Measurements from ENCODE around the gene MYOM1. TPM values are rescaled to one million over a fixed set of nuclear protein-coding genes. Genes with fewer than 3 reads are reported as not detected.

MYOM1 gene
- total RNA-seq, 2 experiments from 2014 or later = 0.40 to 0.41 TPM

- H3K4me1 Mint-ChIP-seq (ENCODE audit: low read depth) = no peaks in the 10 kb centered on the region
These were observed 44.5 kb downstream of the MYOM1 start for GRCh38 chr18:3175195-3175758.

GRCh38 chr18:3172097-3172496 lies 47.7 kb downstream of the MYOM1 start:
- Mint-ChIP-seq H3K27ac (no peak overlapping the region), H3K36me3 (ENCODE audit: low read depth) (no peaks in the 10 kb centered on the region), H3K4me1 (ENCODE audit: low read depth) (no peaks in the 10 kb centered on the region), H3K9me3 (no peaks in the 10 kb centered on the region), H3K27me3 (ENCODE audit: low read depth) (no peaks in the 10 kb centered on the region), H3K4me3 (no peak overlapping the region)
- intact Hi-C loops (cut with micrococcal nuclease) = no loop called here
- DNase-seq = no peak
- CTCF ChIA-PET = interaction anchor here (0.6 to 1.4 kb wide), 4 partner anchors 8 to 345 kb away, joined by 3 to 5 read pairs (median 4); no protein-coding TSS in a partner anchor

More at GRCh38 chr18:3175195-3175758, 44.5 kb downstream of the MYOM1 start:
- CTCF ChIA-PET = no interaction called here
- Mint-ChIP-seq H3K9me3 (no peaks in the 10 kb centered on the region), H3K27me3 (ENCODE audit: low read depth) (no peaks in the 10 kb centered on the region), H3K27ac (no peak overlapping the region), H3K4me3 (no peak overlapping the region), H3K36me3 (ENCODE audit: low read depth) (no peaks in the 10 kb centered on the region)
- DNase-seq = no peak
- intact Hi-C loops (cut with micrococcal nuclease) = no loop called here

- Mint-ChIP-seq H3K27ac (no peak overlapping the region), H3K27me3 (ENCODE audit: low read depth) (no peaks in the 10 kb centered on the region), H3K4me3 (no peak overlapping the region), H3K4me1 (ENCODE audit: low read depth) (no peaks in the 10 kb centered on the region), H3K9me3 (no peaks in the 10 kb centered on the region), H3K36me3 (ENCODE audit: low read depth) (no peaks in the 10 kb centered on the region)
- no peak for DNase-seq
- intact Hi-C loops (cut with micrococcal nuclease) = no loop called here
- CTCF ChIA-PET = interaction anchor here (0.5 to 1.4 kb wide), 4 partner anchors 9 to 344 kb away, joined by 3 to 5 read pairs (median 4); no protein-coding TSS in a partner anchor
These were observed 48.1 kb downstream of the MYOM1 start for GRCh38 chr18:3171631-3172030.

- CTCF ChIA-PET = no interaction called here
- no peaks in the 10 kb centered on the region for H3K9me3 Mint-ChIP-seq
- H3K4me3 Mint-ChIP-seq = no peak overlapping the region
- no peak overlapping the region for H3K27ac Mint-ChIP-seq
- no peaks in the 10 kb centered on the region for H3K27me3 Mint-ChIP-seq (ENCODE audit: low read depth)
- no peaks in the 10 kb centered on the region for H3K4me1 Mint-ChIP-seq (ENCODE audit: low read depth)
- DNase-seq = no peak
- intact Hi-C loops (cut with micrococcal nuclease) = no loop called here
- H3K36me3 Mint-ChIP-seq (ENCODE audit: low read depth) = no peaks in the 10 kb centered on the region
These were observed 49.2 kb downstream of the MYOM1 start for GRCh38 chr18:3170441-3171161.

GRCh38 chr18:3164381-3164780 lies 55.4 kb downstream of the MYOM1 start:
- intact Hi-C loops (cut with micrococcal nuclease) = no loop called here

GRCh38 chr18:3163968-3164367 lies 55.8 kb downstream of the MYOM1 start:
- no peaks in the 10 kb centered on the region for H3K9me3 Mint-ChIP-seq
- H3K4me1 Mint-ChIP-seq (ENCODE audit: low read depth) = no peaks in the 10 kb centered on the region
- no peak overlapping the region for H3K4me3 Mint-ChIP-seq
- no peak overlapping the region for H3K27ac Mint-ChIP-seq
- DNase-seq = no peak
- CTCF ChIA-PET = interaction anchor here (0.7 to 1.4 kb wide), 3 partner anchors 29 to 238 kb away, joined by 3 to 6 read pairs (median 3); no protein-coding TSS in a partner anchor
- H3K27me3 Mint-ChIP-seq (ENCODE audit: low read depth) = no peaks in the 10 kb centered on the region
- intact Hi-C loops (cut with micrococcal nuclease) = no loop called here
- H3K36me3 Mint-ChIP-seq (ENCODE audit: low read depth) = peaks cover 5% of the 10 kb centered on the region

More at GRCh38 chr18:3164381-3164780, 55.4 kb downstream of the MYOM1 start:
- Mint-ChIP-seq H3K27me3 (ENCODE audit: low read depth) (no peaks in the 10 kb centered on the region), H3K36me3 (ENCODE audit: low read depth) (peaks cover 5% of the 10 kb centered on the region), H3K4me1 (ENCODE audit: low read depth) (no peaks in the 10 kb centered on the region), H3K27ac (no peak overlapping the region), H3K4me3 (no peak overlapping the region), H3K9me3 (no peaks in the 10 kb centered on the region)
- CTCF ChIA-PET = no interaction called here
- no peak for DNase-seq

- Mint-ChIP-seq H3K4me1 (ENCODE audit: low read depth) (no peaks in the 10 kb centered on the region), H3K9me3 (no peaks in the 10 kb centered on the region), H3K27me3 (ENCODE audit: low read depth) (no peaks in the 10 kb centered on the region), H3K27ac (no peak overlapping the region), H3K4me3 (no peak overlapping the region), H3K36me3 (ENCODE audit: low read depth) (peaks cover 5% of the 10 kb centered on the region)
- DNase-seq = no peak
- intact Hi-C loops (cut with micrococcal nuclease) = no loop called here
- CTCF ChIA-PET = interaction anchor here (0.6 to 1.0 kb wide), 3 partner anchors 11 to 443 kb away, joined by 3 read pairs; no protein-coding TSS in a partner anchor
These were observed 57.6 kb downstream of the MYOM1 start for GRCh38 chr18:3162181-3162580.

- no peaks in the 10 kb centered on the region for H3K9me3 Mint-ChIP-seq
- H3K27ac Mint-ChIP-seq = no peak overlapping the region
- no peaks in the 10 kb centered on the region for H3K27me3 Mint-ChIP-seq (ENCODE audit: low read depth)
- H3K4me3 Mint-ChIP-seq = no peak overlapping the region
- H3K36me3 Mint-ChIP-seq (ENCODE audit: low read depth) = peaks cover 5% of the 10 kb centered on the region
- CTCF ChIA-PET = no interaction called here
- intact Hi-C loops (cut with micrococcal nuclease) = loop anchor here (10.0 kb wide), 2 partner anchors 505 to 585 kb away; partner anchors contain the start of genes METTL4 and NDC80
- DNase-seq = no peak
- no peaks in the 10 kb centered on the region for H3K4me1 Mint-ChIP-seq (ENCODE audit: low read depth)
These were observed 59.9 kb downstream of the MYOM1 start for GRCh38 chr18:3159830-3160229.

GRCh38 chr18:3157606-3158005 lies 62.2 kb downstream of the MYOM1 start:
- H3K4me1 Mint-ChIP-seq (ENCODE audit: low read depth) = no peaks in the 10 kb centered on the region
- no peak for DNase-seq
- H3K27me3 Mint-ChIP-seq (ENCODE audit: low read depth) = no peaks in the 10 kb centered on the region
- intact Hi-C loops (cut with micrococcal nuclease) = loop anchor here (10.0 kb wide), 2 partner anchors 507 to 583 kb away; partner anchors contain the start of genes METTL4 and NDC80
- no peak overlapping the region for H3K27ac Mint-ChIP-seq
- H3K36me3 Mint-ChIP-seq (ENCODE audit: low read depth) = no peaks in the 10 kb centered on the region
- no peak overlapping the region for H3K4me3 Mint-ChIP-seq
- CTCF ChIA-PET = interaction anchor here (2.5 kb wide), 1 partner anchor 88 kb away, joined by 6 read pairs; no protein-coding TSS in a partner anchor
- H3K9me3 Mint-ChIP-seq = no peaks in the 10 kb centered on the region

GRCh38 chr18:3157086-3157485 lies 62.7 kb downstream of the MYOM1 start:
- intact Hi-C loops (cut with micrococcal nuclease) = loop anchor here (10.0 kb wide), 2 partner anchors 508 to 582 kb away; partner anchors contain the start of genes METTL4 and NDC80
- Mint-ChIP-seq H3K4me1 (ENCODE audit: low read depth) (no peaks in the 10 kb centered on the region), H3K9me3 (no peaks in the 10 kb centered on the region), H3K36me3 (ENCODE audit: low read depth) (no peaks in the 10 kb centered on the region), H3K27ac (no peak overlapping the region), H3K4me3 (no peak overlapping the region), H3K27me3 (ENCODE audit: low read depth) (no peaks in the 10 kb centered on the region)
- DNase-seq = no peak
- CTCF ChIA-PET = interaction anchor here (2.5 kb wide), 1 partner anchor 88 kb away, joined by 6 read pairs; no protein-coding TSS in a partner anchor

- DNase-seq = no peak
- Mint-ChIP-seq H3K4me1 (ENCODE audit: low read depth) (peaks cover 3% of the 10 kb centered on the region), H3K36me3 (ENCODE audit: low read depth) (no peaks in the 10 kb centered on the region), H3K9me3 (no peaks in the 10 kb centered on the region), H3K4me3 (no peak overlapping the region), H3K27ac (no peak overlapping the region), H3K27me3 (ENCODE audit: low read depth) (no peaks in the 10 kb centered on the region)
- CTCF ChIA-PET = interaction anchor here (0.8 kb wide), 1 partner anchor 36 kb away, joined by 5 read pairs; no protein-coding TSS in a partner anchor
- intact Hi-C loops (cut with micrococcal nuclease) = loop anchor here (10.0 kb wide), 2 partner anchors 509 to 581 kb away; partner anchors contain the start of genes METTL4 and NDC80
These were observed 63.5 kb downstream of the MYOM1 start for GRCh38 chr18:3156325-3156640.

- H3K9me3 Mint-ChIP-seq = no peaks in the 10 kb centered on the region
- H3K27me3 Mint-ChIP-seq (ENCODE audit: low read depth) = no peaks in the 10 kb centered on the region
- H3K36me3 Mint-ChIP-seq (ENCODE audit: low read depth) = no peaks in the 10 kb centered on the region
- H3K4me1 Mint-ChIP-seq (ENCODE audit: low read depth) = peaks cover 6% of the 10 kb centered on the region
- CTCF ChIA-PET = interaction anchor here (0.7 to 1.1 kb wide), 2 partner anchors 92 to 388 kb away, joined by 3 to 4 read pairs; no protein-coding TSS in a partner anchor
- intact Hi-C loops (cut with micrococcal nuclease) = loop anchor here (10.0 kb wide), 2 partner anchors 511 to 579 kb away; partner anchors contain the start of genes METTL4 and NDC80
- H3K4me3 Mint-ChIP-seq = no peak overlapping the region
- no peak overlapping the region for H3K27ac Mint-ChIP-seq
- DNase-seq = no peak
These were observed 65.6 kb downstream of the MYOM1 start for GRCh38 chr18:3154214-3154613.
